Neural progenitor cell (in vitro differentiated cells): ENCODE results near the gene ANKRD6. TPM values are rescaled to one million over a fixed set of nuclear protein-coding genes. Genes with fewer than 3 reads are reported as not detected.
A peak's percentile ranks its signal among the peaks of the same experiment; 100 is the strongest.

Source experiments
- DNase-seq: peaks from one replicate; pipeline ENCODE4 v3.0.0-alpha.2; 2016; ENCODE audit warnings: low spot score
- H2AFZ ChIP-seq: fragments of 200-600 bp; sonication (generic); replicated peaks from 2 replicates; pipeline ENCODE4 v1.6.1; 2016; ENCODE audit warnings: antibody characterized with exemption
- H3F3A ChIP-seq: fragments of 200-600 bp; sonication (generic); 2 replicates; pipeline ENCODE4 v1.6.1; 2016; ENCODE audit warnings: antibody characterized with exemption, low read depth
- H3K27ac ChIP-seq: fragments of 200-600 bp; sonication (generic); 2 replicates; pipeline ENCODE4 v1.5.1; 2016; ENCODE audit warnings: mild to moderate bottlenecking
- H3K27me3 ChIP-seq: fragments of 200-600 bp; sonication (generic); 2 replicates; pipeline ENCODE4 v1.6.1; 2016; ENCODE audit warnings: mild to moderate bottlenecking, moderate library complexity
- H3K36me3 ChIP-seq: fragments of 200-600 bp; sonication (generic); 2 replicates; pipeline ENCODE4 v1.5.1; 2016
- H3K4me1 ChIP-seq: fragments of 200-600 bp; sonication (generic); 2 replicates; pipeline ENCODE4 v1.6.1; 2016; ENCODE audit warnings: mixed run types
- H3K4me2 ChIP-seq: fragments of 200-600 bp; sonication (generic); 2 replicates; pipeline ENCODE4 v1.6.1; 2016
- H3K4me3 ChIP-seq: fragments of 200-600 bp; sonication (generic); 2 replicates; pipeline ENCODE4 v1.5.1; 2016
- H3K79me2 ChIP-seq: fragments of 200-600 bp; sonication (generic); 2 replicates; pipeline ENCODE4 v1.6.1; 2016; ENCODE audit warnings: low read depth
- H3K9ac ChIP-seq: fragments of 200-600 bp; sonication (generic); 2 replicates; pipeline ENCODE4 v1.6.1; 2016
- H3K9me3 ChIP-seq: fragments of 200-600 bp; sonication (generic); 2 replicates; pipeline ENCODE4 v1.5.1; 2016; ENCODE audit warnings: low read depth
- H4K20me1 ChIP-seq: fragments of 200-600 bp; sonication (generic); 2 replicates; pipeline ENCODE4 v1.6.1; 2016; ENCODE audit warnings: low read depth
- H3K27ac Mint-ChIP-seq: 3 replicates; pipeline ENCODE4 v1.8.0; 2021; ENCODE audit warnings: mixed read lengths
- H3K27me3 Mint-ChIP-seq: 2 replicates; pipeline ENCODE4 v1.8.0; 2022; ENCODE audit warnings: low read depth, mild to moderate bottlenecking, inconsistent platforms, moderate library complexity, mixed read lengths; ENCODE audit not compliant: insufficient read depth
- H3K36me3 Mint-ChIP-seq: 3 replicates; pipeline ENCODE4 v1.8.0; 2021; ENCODE audit warnings: mixed read lengths
- H3K4me1 Mint-ChIP-seq: 3 replicates; pipeline ENCODE4 v1.8.0; 2021; ENCODE audit warnings: mixed read lengths
- H3K4me3 Mint-ChIP-seq: 3 replicates; pipeline ENCODE4 v1.8.0; 2021; ENCODE audit warnings: mild to moderate bottlenecking, moderate library complexity, mixed read lengths
- H3K9me3 Mint-ChIP-seq: 3 replicates; pipeline ENCODE4 v1.8.0; 2020; ENCODE audit warnings: mixed read lengths
- EZH2 ChIP-seq: fragments of 200-600 bp; sonication (generic); IDR thresholded peaks from 2 replicates; pipeline ENCODE4 v1.6.1; 2017; ENCODE audit warnings: antibody characterized with exemption, mild to moderate bottlenecking, moderate library complexity
- EZH2phosphoT487 ChIP-seq: fragments of 200-600 bp; sonication (generic); IDR thresholded peaks from 2 replicates; pipeline ENCODE4 v1.6.1; 2017; ENCODE audit warnings: antibody characterized with exemption
- total RNA-seq: library from RNA; depleted of rRNA; stranded (reverse); fragments of >200 nt; gene quantifications from 2 replicates; pipeline ENCODE4 v1.2.3, GENCODE V29; 2015; ENCODE audit warnings: low replicate concordance
- TF ChIP-seq, protein P1 (sequence below): fragments of 200-600 bp; sonication (generic); IDR thresholded peaks from 2 replicates; pipeline ENCODE4 v1.5.1; 2017; ENCODE audit warnings: antibody characterized with exemption, mild to moderate bottlenecking

Gene ANKRD6
- total RNA-seq, 1 donor from 2014 or later: 36.3 TPM

GRCh38 chr6:89528866-89529265 lies 95.9 kb downstream of the ANKRD6 start:
- H3K4me3 ChIP-seq: no peak overlapping the region
- no peak overlapping the region for H2AFZ ChIP-seq
- no peak overlapping the region for H3K9ac ChIP-seq
- Mint-ChIP-seq H3K4me3 (no peak overlapping the region), H3K36me3 (peaks cover 21% of the 10 kb centered on the region), H3K4me1 (no peaks in the 10 kb centered on the region), H3K27me3 (peaks cover 3% of the 10 kb centered on the region), H3K9me3 (no peaks in the 10 kb centered on the region), H3K27ac (no peak overlapping the region)
- no peaks in the 10 kb centered on the region for H3K36me3 ChIP-seq
- H3K9me3 ChIP-seq: no peaks in the 10 kb centered on the region
- peaks cover 3% of the 10 kb centered on the region for H4K20me1 ChIP-seq
- no peak overlapping the region for H3K27ac ChIP-seq
- H3K4me2 ChIP-seq: no peak overlapping the region
- no peaks in the 10 kb centered on the region for H3K27me3 ChIP-seq
- H3K4me1 ChIP-seq: no peaks in the 10 kb centered on the region
- no peak for DNase-seq
- H3K79me2 ChIP-seq: no peaks in the 10 kb centered on the region
- no peaks in the 10 kb centered on the region for H3F3A ChIP-seq
- TF ChIP-seq EZH2 (no peak), EZH2phosphoT487 (no peak)
- TF ChIP-seq, protein P1, sequence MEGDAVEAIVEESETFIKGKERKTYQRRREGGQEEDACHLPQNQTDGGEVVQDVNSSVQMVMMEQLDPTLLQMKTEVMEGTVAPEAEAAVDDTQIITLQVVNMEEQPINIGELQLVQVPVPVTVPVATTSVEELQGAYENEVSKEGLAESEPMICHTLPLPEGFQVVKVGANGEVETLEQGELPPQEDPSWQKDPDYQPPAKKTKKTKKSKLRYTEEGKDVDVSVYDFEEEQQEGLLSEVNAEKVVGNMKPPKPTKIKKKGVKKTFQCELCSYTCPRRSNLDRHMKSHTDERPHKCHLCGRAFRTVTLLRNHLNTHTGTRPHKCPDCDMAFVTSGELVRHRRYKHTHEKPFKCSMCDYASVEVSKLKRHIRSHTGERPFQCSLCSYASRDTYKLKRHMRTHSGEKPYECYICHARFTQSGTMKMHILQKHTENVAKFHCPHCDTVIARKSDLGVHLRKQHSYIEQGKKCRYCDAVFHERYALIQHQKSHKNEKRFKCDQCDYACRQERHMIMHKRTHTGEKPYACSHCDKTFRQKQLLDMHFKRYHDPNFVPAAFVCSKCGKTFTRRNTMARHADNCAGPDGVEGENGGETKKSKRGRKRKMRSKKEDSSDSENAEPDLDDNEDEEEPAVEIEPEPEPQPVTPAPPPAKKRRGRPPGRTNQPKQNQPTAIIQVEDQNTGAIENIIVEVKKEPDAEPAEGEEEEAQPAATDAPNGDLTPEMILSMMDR: no peak

DNA sequence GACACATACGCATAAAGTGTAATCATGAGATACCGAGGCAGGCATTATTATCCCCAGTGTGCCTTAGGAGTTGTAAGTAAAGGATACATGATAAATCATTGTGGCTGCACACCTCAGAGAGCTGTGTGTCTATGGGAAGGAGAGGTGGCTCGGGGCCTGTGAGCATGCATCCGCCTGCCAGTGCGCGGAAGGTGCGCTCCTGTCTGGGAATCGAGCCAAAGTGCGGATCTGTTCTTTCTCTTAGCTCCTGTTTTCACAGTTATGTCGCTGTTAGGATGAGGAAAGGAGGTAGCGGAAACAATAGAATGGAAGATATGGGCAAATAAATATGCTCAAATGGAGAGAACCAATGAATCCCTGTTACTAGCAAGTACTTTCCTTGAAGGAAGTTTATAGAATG lies 98.0 kb downstream of the ANKRD6 start:
- no peak for DNase-seq
- Mint-ChIP-seq H3K27ac (no peak overlapping the region), H3K27me3 (peaks cover 3% of the 10 kb centered on the region), H3K36me3 (peaks cover 21% of the 10 kb centered on the region), H3K9me3 (no peaks in the 10 kb centered on the region), H3K4me1 (peaks cover 1% of the 10 kb centered on the region), H3K4me3 (no peak overlapping the region)
- Histone ChIP-seq H3K9me3 (no peaks in the 10 kb centered on the region), H3K4me1 (peaks cover under 1% of the 10 kb centered on the region), H4K20me1 (peaks cover 3% of the 10 kb centered on the region), H3K27me3 (no peaks in the 10 kb centered on the region), H3F3A (no peaks in the 10 kb centered on the region), H2AFZ (no peak overlapping the region), H3K9ac (no peak overlapping the region), H3K4me3 (no peak overlapping the region), H3K36me3 (no peaks in the 10 kb centered on the region), H3K27ac (no peak overlapping the region), H3K4me2 (no peak overlapping the region), H3K79me2 (no peaks in the 10 kb centered on the region)
- TF ChIP-seq EZH2phosphoT487 (no peak), EZH2 (no peak)
- TF ChIP-seq, protein P1: no peak

DNA sequence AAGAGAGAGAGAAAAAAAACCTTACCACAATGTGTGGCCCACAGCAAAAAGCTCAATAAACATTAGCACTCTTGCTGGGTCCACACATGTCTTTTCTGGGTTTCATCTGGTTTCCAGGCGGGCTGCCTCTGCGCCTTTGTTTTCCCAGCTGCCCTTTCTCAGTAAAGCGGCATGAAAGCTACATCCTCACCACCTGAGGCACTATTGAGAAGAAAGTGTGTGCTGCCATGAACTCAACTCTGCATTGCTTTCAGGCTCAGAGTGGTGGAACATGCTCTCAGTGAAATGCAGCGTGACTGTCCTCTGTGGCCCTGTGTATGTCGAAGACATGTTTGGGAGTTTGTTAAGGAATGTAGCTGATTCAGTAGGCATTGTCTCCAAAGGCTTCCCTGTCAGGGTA lies 103.3 kb downstream of the ANKRD6 start:
- Histone ChIP-seq H3K9me3 (no peaks in the 10 kb centered on the region), H2AFZ (no peak overlapping the region), H3K79me2 (no peaks in the 10 kb centered on the region), H3K4me2 (no peak overlapping the region), H3K27ac (no peak overlapping the region), H4K20me1 (peaks cover 4% of the 10 kb centered on the region), H3K9ac (no peak overlapping the region), H3K4me1 (peaks cover 9% of the 10 kb centered on the region), H3K4me3 (no peak overlapping the region), H3F3A (no peaks in the 10 kb centered on the region), H3K36me3 (no peaks in the 10 kb centered on the region), H3K27me3 (no peaks in the 10 kb centered on the region)
- Mint-ChIP-seq H3K27me3 (peaks cover 2% of the 10 kb centered on the region), H3K9me3 (no peaks in the 10 kb centered on the region), H3K36me3 (peaks cover 8% of the 10 kb centered on the region), H3K4me1 (peaks cover 6% of the 10 kb centered on the region), H3K27ac (peak overlapping the region; percentile 16), H3K4me3 (no peak overlapping the region)
- no peak for TF ChIP-seq EZH2phosphoT487
- TF ChIP-seq, protein P1: peak; percentile 39
- TF ChIP-seq EZH2: no peak
- DNase-seq: peak; percentile 55
